CD4-positive, alpha-beta memory T cell (primary cell): Measurements from ENCODE around the gene FOXM1. TPM values are rescaled to one million over a fixed set of nuclear protein-coding genes. Genes with fewer than 3 reads are reported as not detected.
"Not testable (repeated sequence)": the region's sequence is repeated elsewhere in the genome, so short reads cannot be mapped to it uniquely, and the experiment has no call there.

Experiments used
- CTCF ChIA-PET: fragments of 350-600 bp; sonication (Branson Sonifier 250); formaldehyde crosslinking; loops from one replicate; lab custom pipeline; 2021; ENCODE audit warnings: inconsistent platforms; ENCODE audit not compliant: partially characterized antibody; lab: Charles Lee
- POLR2A ChIA-PET: fragments of 350-600 bp; sonication (Branson Sonifier 250); formaldehyde crosslinking; loops from one replicate; lab custom pipeline; 2021; ENCODE audit not compliant: partially characterized antibody; lab: Charles Lee
- DNase-seq, 5 donors: peaks; one replicate each; pipeline versions ENCODE4 v3.0.0 to v3.0.0-alpha.2; 2020 to 2022; ENCODE audit warnings: mixed read lengths in 1 of 5
- H3K27ac ChIP-seq: one replicate; pipeline ENCODE4 v1.7.0; 2013; ENCODE audit warnings: low read depth, low read length
- H3K27me3 ChIP-seq: 2 replicates; pipeline ENCODE4 v1.7.0; 2013; ENCODE audit warnings: mild to moderate bottlenecking, low read length, moderate library complexity; ENCODE audit not compliant: insufficient read depth
- H3K36me3 ChIP-seq: 2 replicates; pipeline ENCODE4 v1.7.0; 2013; ENCODE audit warnings: mild to moderate bottlenecking, low read length, moderate library complexity; ENCODE audit not compliant: insufficient read depth
- H3K4me1 ChIP-seq: 2 replicates; pipeline ENCODE4 v1.7.0; 2013; ENCODE audit warnings: mild to moderate bottlenecking, low read length, moderate library complexity; ENCODE audit not compliant: insufficient read depth
- H3K4me3 ChIP-seq, 2 donors: one replicate each; pipeline ENCODE4 v1.7.0; 2013; ENCODE audit warnings: low read length in 2 of 2, mild to moderate bottlenecking in 1 of 2
- H3K9me3 ChIP-seq, 2 donors: one replicate each; pipeline ENCODE4 v1.7.0; 2013; ENCODE audit warnings: low read length in 2 of 2, control low read depth in 1 of 2; ENCODE audit not compliant: control insufficient read depth in 1 of 2
- H3K27ac Mint-ChIP-seq, 7 donors: one replicate each; pipeline ENCODE4 v1.8.0; 2020 to 2021; ENCODE audit warnings: mixed read lengths in 7 of 7, mild to moderate bottlenecking in 6 of 7, inconsistent platforms in 3 of 7, moderate library complexity in 3 of 7
- H3K27me3 Mint-ChIP-seq, 2 donors: one replicate each; pipeline ENCODE4 v1.8.0; 2020 to 2021; ENCODE audit warnings: mixed read lengths in 2 of 2
- H3K36me3 Mint-ChIP-seq, 2 donors: one replicate each; pipeline ENCODE4 v1.8.0; 2020 to 2021; ENCODE audit warnings: mixed read lengths in 2 of 2, inconsistent platforms in 1 of 2, mild to moderate bottlenecking in 1 of 2
- H3K4me1 Mint-ChIP-seq, 4 donors: one replicate each; pipeline ENCODE4 v1.8.0; 2020 to 2021; ENCODE audit warnings: mixed read lengths in 4 of 4, mild to moderate bottlenecking in 1 of 4
- H3K4me3 Mint-ChIP-seq, 8 donors: one replicate each; pipeline ENCODE4 v1.8.0; 2020 to 2021; ENCODE audit warnings: mixed read lengths in 8 of 8, mild to moderate bottlenecking in 7 of 8, moderate library complexity in 6 of 8, inconsistent platforms in 3 of 8
- H3K9me3 Mint-ChIP-seq, 8 donors: one replicate each; pipeline ENCODE4 v1.8.0; 2020 to 2021; ENCODE audit warnings: mixed read lengths in 8 of 8, mild to moderate bottlenecking in 5 of 8, inconsistent platforms in 3 of 8, moderate library complexity in 1 of 8
- intact Hi-C: fragments of 100-400 bp; cut with micrococcal nuclease; formaldehyde crosslinking; loops from one replicate; pipeline ENCODE4 v1.15.1; 2023
- polyA plus RNA-seq, 2 donors: library from polyadenylated mRNA; unstranded; fragments of 300-500 nt; fragmentation: Illumina TruSeq; gene quantifications; one replicate each; pipeline ENCODE4 v1.2.3, GENCODE V29; 2021
- total RNA-seq, 2 experiments: library from RNA; stranded (reverse); gene quantifications; one replicate each; pipeline ENCODE4 v1.2.3, GENCODE V29; 2021

FOXM1 gene
- total and polyA plus RNA-seq, 4 experiments from 2014 or later = 0.30 to 0.44 (median 0.30) TPM; not detected in 1

DNA sequence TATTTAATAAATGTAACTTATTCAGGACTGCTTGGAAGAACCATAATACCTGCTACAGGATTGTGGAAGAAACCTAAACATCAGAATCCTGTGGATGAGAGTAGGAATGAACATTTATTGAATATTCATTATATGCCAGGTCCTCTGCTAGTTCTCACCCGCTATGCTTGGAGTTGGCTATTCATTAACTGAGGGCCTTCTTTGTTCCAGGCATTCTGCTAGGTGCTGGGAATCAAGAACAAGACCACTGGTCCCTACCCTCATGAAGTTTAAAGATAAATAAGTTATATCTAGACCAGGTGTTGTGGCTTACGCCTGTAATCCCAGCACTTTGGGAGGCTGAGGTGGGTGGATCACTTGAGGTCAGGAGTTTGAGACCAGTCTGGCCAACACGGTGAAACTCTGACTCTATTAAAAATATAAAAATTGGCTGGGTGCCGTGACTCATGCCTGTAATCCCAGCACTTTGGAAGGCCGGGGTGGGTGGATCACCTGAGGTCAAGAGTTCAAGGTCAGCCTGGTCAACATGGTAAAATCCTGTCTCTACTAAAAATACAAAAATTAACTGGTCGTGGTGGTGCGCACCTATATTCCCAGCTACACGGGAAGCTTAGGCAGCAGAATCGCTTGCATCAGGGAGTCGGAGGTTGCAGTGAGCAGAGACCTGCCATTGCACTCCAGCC lies 9.9 kb upstream of the FOXM1 start:
- intact Hi-C loops = loop anchor here (2.0 kb wide), 1 partner anchor 154 kb away; no protein-coding TSS in a partner anchor
- H3K27ac ChIP-seq = no peak overlapping the region
- CTCF ChIA-PET = interaction anchor here (0.7 to 3.0 kb wide), 7 partner anchors 8 to 156 kb away, joined by 3 to 14 read pairs (median 4); no protein-coding TSS in a partner anchor
- no peak for DNase-seq
- H3K36me3 ChIP-seq = no peaks in the 10 kb centered on the region
- POLR2A ChIA-PET = interaction anchor here (2.5 kb wide), 1 partner anchor 9 kb away, joined by 11 read pairs; the partner anchor contains the start of genes FOXM1 and RHNO1
- peaks cover 0 to 2% of the 10 kb centered on the region in 2 donors for H3K27me3 Mint-ChIP-seq
- no peak overlapping the region for H3K4me3 ChIP-seq
- no peaks in the 10 kb centered on the region for H3K9me3 ChIP-seq
- H3K27ac Mint-ChIP-seq = no peak overlapping the region
- peaks cover 15% of the 10 kb centered on the region for H3K4me1 ChIP-seq
- H3K27me3 ChIP-seq = no peaks in the 10 kb centered on the region
- peaks cover 15 to 40% (median 27%) of the 10 kb centered on the region in 4 donors for H3K4me1 Mint-ChIP-seq
- peaks cover 0 to 4% (median 0%) of the 10 kb centered on the region in 8 donors for H3K9me3 Mint-ChIP-seq
- no peak overlapping the region for H3K4me3 Mint-ChIP-seq
- H3K36me3 Mint-ChIP-seq = peaks cover 10 to 28% of the 10 kb centered on the region in 2 donors

DNA sequence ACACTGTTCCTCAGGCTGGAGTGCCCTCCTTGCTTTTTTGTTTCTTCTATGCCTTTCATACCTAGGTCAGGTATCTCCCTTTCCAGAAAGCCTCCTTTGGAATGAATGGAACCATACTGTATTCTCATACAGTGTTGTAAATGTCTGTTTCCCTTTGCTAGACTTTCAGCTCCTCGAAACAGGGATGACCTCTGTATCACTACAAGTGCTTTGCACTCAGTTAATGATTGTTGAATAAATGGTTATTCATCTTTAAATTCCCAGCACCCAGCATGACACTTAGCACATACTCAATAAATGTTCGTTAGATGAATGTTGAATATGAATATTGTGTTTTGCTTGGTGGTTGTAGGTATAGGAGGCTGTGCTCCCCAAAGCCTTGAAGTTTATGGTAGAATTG lies 7.8 kb upstream of the FOXM1 start:
- no peaks in the 10 kb centered on the region for H3K27me3 ChIP-seq
- intact Hi-C loops = no loop called here
- Mint-ChIP-seq H3K4me3 (peak overlapping the region in 1 of 8 donors; percentile 24), H3K27ac (peak overlapping the region in 3 of 7 donors; percentile 2 to 78 (median 71)), H3K36me3 (peaks cover 10 to 26% of the 10 kb centered on the region in 2 donors), H3K4me1 (peaks cover 12 to 29% (median 21%) of the 10 kb centered on the region in 4 donors), H3K27me3 (no peaks in the 10 kb centered on the region), H3K9me3 (no peaks in the 10 kb centered on the region)
- H3K27ac ChIP-seq = no peak overlapping the region
- no peak overlapping the region for H3K4me3 ChIP-seq
- CTCF ChIA-PET = interaction anchor here (0.8 to 3.0 kb wide), 8 partner anchors 8 to 390 kb away, joined by 3 to 14 read pairs (median 4); partner anchors contain the start of genes FOXM1, RHNO1 and TEX52
- no peak for DNase-seq
- H3K9me3 ChIP-seq = no peaks in the 10 kb centered on the region
- H3K36me3 ChIP-seq = no peaks in the 10 kb centered on the region
- POLR2A ChIA-PET = interaction anchor here (0.9 to 1.5 kb wide), 2 partner anchors 8 to 9 kb away, joined by 4 to 7 read pairs; partner anchors contain the start of genes FOXM1 and RHNO1
- H3K4me1 ChIP-seq = peaks cover 15% of the 10 kb centered on the region

GRCh38 chr12:2879853-2880252 lies 2.9 kb upstream of the FOXM1 start:
- Histone ChIP-seq H3K4me1 (peaks cover 38% of the 10 kb centered on the region), H3K36me3 (no peaks in the 10 kb centered on the region), H3K9me3 (no peaks in the 10 kb centered on the region), H3K27me3 (no peaks in the 10 kb centered on the region), H3K4me3 (no peak overlapping the region), H3K27ac (no peak overlapping the region)
- POLR2A ChIA-PET = interaction anchor here (1.1 to 1.6 kb wide), 2 partner anchors 11 to 67 kb away, joined by 3 read pairs; partner anchors contain the start of genes ITFG2 and TULP3
- no peaks in the 10 kb centered on the region for H3K9me3 Mint-ChIP-seq
- peak overlapping the region in 6 of 8 donors; percentile 34 to 99 (median 60) for H3K4me3 Mint-ChIP-seq
- CTCF ChIA-PET = interaction anchor here (0.8 kb wide), 1 partner anchor 95 kb away, joined by 3 read pairs; no protein-coding TSS in a partner anchor
- H3K4me1 Mint-ChIP-seq = peaks cover 28 to 48% (median 37%) of the 10 kb centered on the region in 4 donors
- peaks cover under 1 to 21% of the 10 kb centered on the region in 2 donors for H3K36me3 Mint-ChIP-seq
- H3K27ac Mint-ChIP-seq = peak overlapping the region in 4 of 7 donors; percentile 12 to 98 (median 61)
- no peaks in the 10 kb centered on the region for H3K27me3 Mint-ChIP-seq
- intact Hi-C loops = loop anchor here (5.0 kb wide), 1 partner anchor 188 kb away; no protein-coding TSS in a partner anchor
- no peak for DNase-seq

GRCh38 chr12:2877953-2878732 lies 1.2 kb upstream of the FOXM1 start:
- Mint-ChIP-seq H3K4me3 (peak overlapping the region; percentile 97 to 100 (median 99)), H3K9me3 (no peaks in the 10 kb centered on the region), H3K36me3 (peaks cover 0 to 17% of the 10 kb centered on the region in 2 donors), H3K27me3 (no peaks in the 10 kb centered on the region), H3K4me1 (peaks cover 25 to 44% (median 34%) of the 10 kb centered on the region in 4 donors), H3K27ac (peak overlapping the region; percentile 98 to 100 (median 99))
- Histone ChIP-seq H3K9me3 (no peaks in the 10 kb centered on the region), H3K36me3 (no peaks in the 10 kb centered on the region), H3K27me3 (no peaks in the 10 kb centered on the region), H3K4me3 (peak overlapping the region; percentile 92 to 98), H3K4me1 (peaks cover 38% of the 10 kb centered on the region), H3K27ac (peak overlapping the region; percentile 96)
- ChIA-PET POLR2A (interaction anchor here (1.2 to 3.5 kb wide), 8 partner anchors 7 to 187 kb away, joined by 3 to 52 read pairs (median 11); partner anchors contain the start of genes ITFG2 and TULP3), CTCF (interaction anchor here (1.0 to 1.6 kb wide), 3 partner anchors 9 to 195 kb away, joined by 3 to 9 read pairs (median 3); partner anchors contain the start of gene TULP3)
- DNase-seq = no peak
- intact Hi-C loops = loop anchor here (1.0 to 5.0 kb wide), 5 partner anchors 12 to 1187 kb away; partner anchors contain the start of genes ADIPOR2, FKBP4, ITFG2 and TULP3

- intact Hi-C loops = loop anchor here (1.0 to 5.0 kb wide), 5 partner anchors 14 to 1186 kb away; partner anchors contain the start of genes ADIPOR2, FKBP4, ITFG2 and TULP3
These were observed 435 bp downstream of the FOXM1 start for GRCh38 chr12:2876431-2877046.

DNA sequence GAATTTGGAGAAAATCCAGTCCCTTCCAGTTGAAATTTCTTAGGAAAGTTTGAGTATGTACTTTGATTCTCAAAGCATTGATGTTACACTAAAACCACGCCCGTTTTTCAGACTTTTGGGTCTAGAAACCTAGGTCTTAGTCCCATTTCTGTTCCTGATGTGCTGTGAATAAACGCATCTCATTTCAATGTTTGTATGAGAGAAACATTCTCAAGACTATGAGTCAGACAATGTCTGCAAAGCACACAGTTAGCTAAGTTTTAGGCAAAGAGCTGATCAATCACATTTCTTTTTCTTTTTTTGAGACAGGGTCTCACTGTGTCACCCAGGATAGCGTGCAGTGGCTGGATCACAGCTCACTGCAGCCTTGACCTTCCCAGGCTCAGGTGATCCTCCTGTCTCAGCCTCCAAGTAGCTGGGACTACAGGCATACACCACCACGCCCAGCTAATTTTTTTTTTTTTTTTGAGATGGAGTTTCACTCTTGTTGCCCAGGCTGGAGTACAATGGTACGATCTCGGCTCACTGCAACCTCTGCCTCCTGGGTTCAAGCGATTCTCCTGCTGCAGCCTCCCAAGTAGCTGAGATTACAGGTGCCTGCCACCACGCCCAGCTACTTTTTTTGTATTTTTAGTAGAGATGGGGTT lies 7.9 kb downstream of the FOXM1 start:
- H3K9me3 Mint-ChIP-seq, H3K27me3 Mint-ChIP-seq, H3K27ac Mint-ChIP-seq, H3K4me1 ChIP-seq, H3K27ac ChIP-seq, H3K4me3 ChIP-seq, H3K36me3 Mint-ChIP-seq, CTCF ChIA-PET, H3K4me1 Mint-ChIP-seq, POLR2A ChIA-PET, intact Hi-C loops, H3K9me3 ChIP-seq, H3K36me3 ChIP-seq, DNase-seq, H3K27me3 ChIP-seq, H3K4me3 Mint-ChIP-seq: not testable (repeated sequence)

More at GRCh38 chr12:2876431-2877046, 435 bp downstream of the FOXM1 start:
- peak in 3 of 5 donors; percentile 20 to 42 (median 28) for DNase-seq
- Mint-ChIP-seq H3K36me3 (peaks cover 0 to 17% of the 10 kb centered on the region in 2 donors), H3K27ac (peak overlapping the region; percentile 66 to 98 (median 78)), H3K4me3 (peak overlapping the region; percentile 81 to 92 (median 89)), H3K9me3 (no peaks in the 10 kb centered on the region), H3K27me3 (no peaks in the 10 kb centered on the region), H3K4me1 (peaks cover 22 to 39% (median 32%) of the 10 kb centered on the region in 4 donors)
- Histone ChIP-seq H3K27ac (peak overlapping the region; percentile 96), H3K27me3 (no peaks in the 10 kb centered on the region), H3K36me3 (no peaks in the 10 kb centered on the region), H3K9me3 (no peaks in the 10 kb centered on the region), H3K4me3 (peak overlapping the region; percentile 42 to 98), H3K4me1 (peaks cover 38% of the 10 kb centered on the region)
- POLR2A ChIA-PET = interaction anchor here (0.7 to 3.5 kb wide), 12 partner anchors 8 to 185 kb away, joined by 3 to 52 read pairs (median 6); partner anchors contain the start of genes FKBP4, ITFG2 and TULP3
- CTCF ChIA-PET = interaction anchor here (1.1 kb wide), 1 partner anchor 9 kb away, joined by 7 read pairs; no protein-coding TSS in a partner anchor
